GM20000 (cell line): ENCODE measurements around the gene CROCC2.

ENCODE experiments used
- DNase-seq: peaks from one replicate; pipeline ENCODE4 v3.0.0; 2012; ENCODE audit warnings: low spot score
- TF ChIP-seq, protein P1 (sequence below): IDR thresholded peaks from 2 replicates; pipeline ENCODE4 v1.5.1; 2012; ENCODE audit warnings: mild to moderate bottlenecking, control low read depth; ENCODE audit errors: extremely low read depth, missing control alignments

The CROCC2 gene

DNA sequence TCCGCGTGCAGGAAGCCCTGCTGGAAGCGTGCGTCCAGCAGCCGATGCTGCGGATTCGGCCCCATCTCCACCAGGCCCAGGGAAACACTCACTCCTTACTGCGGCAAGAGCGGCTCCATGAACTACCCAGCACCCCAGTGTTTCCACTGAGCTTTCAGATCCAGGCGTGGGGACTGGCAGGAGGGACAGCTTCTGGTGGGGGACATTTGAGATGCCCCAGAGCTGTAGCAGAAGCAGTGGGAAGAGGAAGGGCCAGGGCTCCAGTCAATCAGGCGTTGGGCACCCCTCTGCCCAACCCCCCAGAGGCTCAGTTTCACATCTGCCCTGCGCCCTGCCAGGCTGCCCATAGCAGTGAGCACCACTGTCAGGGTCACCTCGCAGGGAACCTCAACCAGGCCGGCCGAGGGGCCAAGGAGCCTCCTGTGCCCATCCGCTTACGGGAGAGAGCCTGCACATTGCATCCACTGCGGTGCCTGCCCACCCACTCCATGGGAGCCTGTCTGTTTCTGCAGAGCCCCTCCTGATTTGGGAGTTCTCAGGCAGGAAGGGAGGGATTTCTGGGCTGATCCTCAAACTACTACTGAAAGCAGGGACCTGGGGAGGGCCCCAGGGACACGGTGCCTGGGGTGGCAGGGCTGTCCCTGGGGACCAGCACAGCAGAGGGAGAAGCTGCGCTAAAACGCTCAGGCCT, 32.9 kb upstream of the CROCC2 start:
- DNase-seq = no peak
- TF ChIP-seq, protein P1, sequence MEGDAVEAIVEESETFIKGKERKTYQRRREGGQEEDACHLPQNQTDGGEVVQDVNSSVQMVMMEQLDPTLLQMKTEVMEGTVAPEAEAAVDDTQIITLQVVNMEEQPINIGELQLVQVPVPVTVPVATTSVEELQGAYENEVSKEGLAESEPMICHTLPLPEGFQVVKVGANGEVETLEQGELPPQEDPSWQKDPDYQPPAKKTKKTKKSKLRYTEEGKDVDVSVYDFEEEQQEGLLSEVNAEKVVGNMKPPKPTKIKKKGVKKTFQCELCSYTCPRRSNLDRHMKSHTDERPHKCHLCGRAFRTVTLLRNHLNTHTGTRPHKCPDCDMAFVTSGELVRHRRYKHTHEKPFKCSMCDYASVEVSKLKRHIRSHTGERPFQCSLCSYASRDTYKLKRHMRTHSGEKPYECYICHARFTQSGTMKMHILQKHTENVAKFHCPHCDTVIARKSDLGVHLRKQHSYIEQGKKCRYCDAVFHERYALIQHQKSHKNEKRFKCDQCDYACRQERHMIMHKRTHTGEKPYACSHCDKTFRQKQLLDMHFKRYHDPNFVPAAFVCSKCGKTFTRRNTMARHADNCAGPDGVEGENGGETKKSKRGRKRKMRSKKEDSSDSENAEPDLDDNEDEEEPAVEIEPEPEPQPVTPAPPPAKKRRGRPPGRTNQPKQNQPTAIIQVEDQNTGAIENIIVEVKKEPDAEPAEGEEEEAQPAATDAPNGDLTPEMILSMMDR = no peak

DNA sequence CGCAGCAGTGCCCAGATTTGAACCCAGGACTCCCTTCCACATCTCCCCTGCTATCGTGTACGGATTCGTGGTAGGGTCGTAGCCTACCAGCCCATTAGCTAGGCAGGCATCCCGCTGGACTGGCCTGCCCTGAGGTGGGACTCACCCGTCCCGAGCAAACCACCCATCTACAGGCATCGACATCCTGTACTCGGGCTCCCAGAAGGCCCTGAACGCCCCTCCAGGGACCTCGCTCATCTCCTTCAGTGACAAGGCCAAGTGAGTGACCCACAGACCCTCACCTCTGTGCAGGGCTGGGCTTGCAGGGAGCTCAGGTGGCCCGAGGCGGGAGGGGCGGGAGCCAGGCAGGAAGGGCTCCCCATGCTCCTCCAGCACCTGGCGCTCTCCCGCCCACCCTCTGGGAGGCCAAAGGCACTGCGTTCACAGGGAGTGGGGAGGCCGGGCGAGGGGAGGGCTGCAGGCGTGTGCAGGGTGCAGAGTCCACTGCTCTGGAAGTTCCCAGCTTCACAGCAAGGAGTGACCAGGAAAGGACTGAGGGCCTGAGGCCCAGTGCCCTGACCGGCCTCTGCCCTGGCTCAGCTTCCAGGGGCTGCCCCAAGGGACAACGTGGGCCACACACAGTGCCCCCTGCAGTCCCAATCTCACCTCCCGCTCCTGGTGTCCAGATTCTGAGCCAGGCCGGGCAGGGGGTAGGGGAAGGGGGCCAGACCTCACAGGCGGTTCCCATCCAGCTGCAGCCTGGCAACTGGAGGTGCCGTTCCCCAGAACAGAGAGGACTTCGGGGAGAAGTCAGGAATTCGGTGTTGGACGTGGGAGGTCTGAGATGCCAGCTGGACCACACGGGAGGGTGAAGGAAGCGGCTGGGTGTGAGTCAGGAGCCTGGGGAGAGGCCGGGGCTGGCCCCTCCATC, 32.1 kb upstream of the CROCC2 start:
- TF ChIP-seq, protein P1 = no peak
- DNase-seq = no peak

DNA sequence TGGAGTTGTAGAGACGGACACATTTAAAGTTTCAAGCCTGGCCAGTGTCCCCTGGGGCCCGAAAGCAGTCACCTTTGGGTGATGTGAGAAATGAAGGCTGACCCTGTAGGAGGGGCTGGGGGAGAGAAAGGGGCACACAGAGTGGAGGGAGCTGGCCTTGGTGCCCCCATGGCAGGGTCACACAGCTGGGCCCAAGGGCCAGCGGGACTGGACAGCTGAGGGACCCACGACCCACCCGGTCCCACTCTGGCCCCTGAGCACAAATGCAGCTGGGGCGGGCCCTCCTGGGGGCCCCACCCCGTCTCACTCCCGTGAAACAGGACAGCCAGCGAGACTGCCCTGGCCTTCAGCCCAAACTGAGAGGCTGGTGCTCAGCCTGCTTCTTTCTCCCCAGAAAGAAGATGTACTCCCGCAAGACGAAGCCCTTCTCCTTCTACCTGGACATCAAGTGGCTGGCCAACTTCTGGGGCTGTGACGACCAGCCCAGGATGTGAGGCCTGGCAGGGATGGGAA, 31.4 kb upstream of the CROCC2 start:
- TF ChIP-seq, protein P1 = no peak
- DNase-seq = no peak

DNA sequence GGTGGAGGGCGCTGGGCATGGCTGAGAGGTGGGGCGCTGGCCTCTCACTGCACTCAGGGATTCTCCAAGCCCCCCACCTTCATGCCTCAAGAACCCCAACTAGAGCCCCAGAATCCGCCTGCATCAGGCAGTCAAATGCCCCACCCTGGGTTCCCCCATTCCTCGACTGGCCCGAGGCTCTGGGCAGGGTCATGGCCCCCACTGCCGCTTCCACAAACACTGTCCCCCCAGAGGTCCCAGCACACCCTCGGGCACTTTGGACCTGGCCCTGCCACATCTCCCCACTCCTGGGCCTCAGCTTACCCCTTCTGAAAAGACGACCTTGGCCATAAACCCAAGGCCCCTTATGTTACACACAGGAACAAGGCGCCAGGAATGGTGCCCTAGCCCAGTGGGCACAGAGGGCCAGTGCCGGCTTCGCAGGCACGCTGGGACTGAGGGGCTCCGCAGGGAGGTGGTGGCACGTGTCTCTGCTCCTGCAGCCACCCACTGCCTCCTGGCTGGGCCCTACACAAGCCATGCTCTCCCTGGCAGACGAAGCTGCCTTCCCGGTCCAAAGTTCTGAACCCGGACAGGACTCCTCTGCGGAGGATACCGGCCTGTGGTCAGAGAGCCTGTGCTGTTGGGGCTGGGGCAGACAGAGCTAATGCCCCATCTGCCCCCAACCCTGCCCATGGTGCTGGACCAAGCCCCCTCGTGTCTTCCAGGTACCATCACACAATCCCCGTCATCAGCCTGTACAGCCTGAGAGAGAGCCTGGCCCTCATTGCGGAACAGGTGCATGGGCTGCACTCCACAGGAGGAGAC, 30.7 kb upstream of the CROCC2 start:
- no peak for DNase-seq
- TF ChIP-seq, protein P1 = no peak

DNA sequence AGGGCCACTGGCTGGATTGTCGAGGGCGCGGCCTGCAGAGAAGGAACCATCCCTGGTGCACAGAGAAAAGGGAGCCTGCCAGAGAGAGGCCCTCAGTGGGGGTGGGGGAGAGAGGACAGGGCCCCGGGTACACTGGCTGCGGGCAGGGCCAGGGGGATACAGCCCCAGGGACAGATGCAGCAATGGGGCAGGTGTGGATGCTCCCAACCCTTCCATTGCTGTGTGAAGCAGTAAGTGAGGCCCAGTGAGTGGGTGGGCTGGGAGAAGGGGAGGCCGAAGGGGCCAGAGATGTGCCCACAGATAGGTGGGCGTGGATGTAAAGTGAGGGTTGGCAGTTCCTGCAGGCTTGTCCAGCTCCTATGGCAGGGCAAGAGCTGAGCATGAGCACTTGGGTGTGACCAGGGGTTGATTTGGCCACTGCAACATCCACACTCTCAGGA, 30.1 kb upstream of the CROCC2 start:
- TF ChIP-seq, protein P1 = no peak
- DNase-seq = no peak

DNA sequence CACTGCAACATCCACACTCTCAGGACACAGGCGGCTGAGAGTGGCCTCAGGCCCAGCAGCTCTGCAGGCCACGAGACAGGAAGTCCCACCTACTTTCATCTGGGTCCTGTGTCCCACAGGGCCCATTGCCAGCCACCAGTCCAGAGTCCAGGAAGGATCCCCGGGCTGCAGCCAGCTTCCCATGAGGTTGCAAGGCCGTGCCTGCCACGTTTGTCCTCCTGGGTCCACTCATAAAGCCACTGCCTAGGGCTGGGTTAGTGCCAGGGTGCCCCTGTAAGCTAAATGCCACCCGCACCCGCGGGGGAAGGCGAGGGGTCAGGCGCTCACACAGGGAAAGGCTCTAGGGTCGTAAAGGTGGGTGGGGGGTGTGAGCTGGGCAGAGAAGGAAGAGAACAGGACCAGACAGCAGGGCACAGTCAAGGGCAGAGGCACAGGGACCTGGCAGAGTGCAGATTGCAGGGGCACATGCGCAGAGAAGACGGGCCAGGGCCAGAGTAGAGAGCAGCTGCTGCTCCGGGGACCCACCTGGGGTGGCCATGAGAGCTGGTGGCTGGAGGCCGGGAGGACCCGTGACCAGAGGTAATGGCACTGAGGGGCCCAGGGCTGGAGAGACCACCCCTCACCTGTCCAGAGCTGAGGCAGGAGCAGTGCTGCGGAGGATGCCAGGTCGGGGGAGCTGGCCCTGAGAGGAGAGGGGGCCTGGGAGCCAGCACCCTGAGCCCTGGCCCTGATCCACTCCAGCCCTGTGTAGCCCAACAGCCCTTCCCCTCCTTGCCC, 29.5 kb upstream of the CROCC2 start:
- DNase-seq = no peak
- TF ChIP-seq, protein P1 = no peak
